NOMO-1 treated with DMSO at 0.1 percent for 48 hours (cell line): ENCODE results near the gene EPHA2.

Source experiments
- DNase-seq: peaks from one replicate; lab custom pipeline; 2025; ENCODE audit not compliant: unreplicated experiment; lab: John Stamatoyannopoulos, UW

The EPHA2 gene

DNA sequence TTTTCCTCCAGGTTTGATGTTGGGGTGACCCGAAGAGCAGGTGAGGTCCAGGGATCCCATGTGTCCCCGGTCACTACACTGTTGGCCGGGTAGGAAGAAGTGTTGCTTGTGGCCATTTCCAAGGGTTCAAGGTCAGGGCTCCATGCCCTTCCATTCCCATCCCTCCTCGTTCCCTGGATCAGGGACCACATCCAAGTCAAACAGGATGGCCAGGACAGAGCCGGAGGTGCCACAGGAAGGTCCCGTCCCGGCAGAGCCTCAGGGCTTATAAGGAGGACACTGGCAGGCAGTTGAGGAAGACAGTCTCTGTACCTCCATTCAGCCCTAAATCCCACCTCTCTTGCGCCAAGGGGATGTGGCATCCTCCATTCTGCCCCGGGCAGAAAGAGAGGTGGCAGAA lies 60.4 kb downstream of the EPHA2 start:
- no peak for DNase-seq

DNA sequence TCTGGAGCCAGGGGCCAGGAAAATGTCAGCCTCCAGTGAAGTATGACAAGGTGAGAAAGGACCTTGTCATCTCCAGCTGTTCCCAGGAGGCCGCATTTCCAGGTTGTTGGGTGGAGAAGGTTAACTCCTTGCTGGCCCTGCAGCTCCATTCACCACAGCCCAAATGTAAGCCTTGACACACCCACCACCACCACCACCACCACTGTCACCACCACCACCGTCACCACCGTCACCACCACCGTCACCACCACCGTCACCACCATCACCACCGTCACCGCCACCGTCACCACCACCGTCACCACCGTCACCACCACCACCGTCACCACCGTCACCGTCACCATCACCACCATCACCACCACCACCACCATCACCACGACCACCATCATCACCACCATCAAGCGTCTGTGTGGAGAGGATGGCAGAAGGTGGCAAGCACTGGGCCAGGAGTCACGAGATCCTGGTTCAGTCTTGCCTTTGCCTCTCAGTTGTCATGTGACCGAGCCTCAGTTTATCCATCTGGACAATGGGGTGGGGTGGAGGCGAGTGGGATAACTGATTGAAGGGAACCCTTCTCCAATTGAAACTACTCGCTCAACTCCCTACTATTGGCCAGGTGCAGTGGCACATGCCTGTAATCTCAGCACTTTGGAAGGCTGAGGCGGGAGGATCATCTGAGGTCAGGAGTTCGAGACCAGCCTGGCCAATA lies 61.3 kb downstream of the EPHA2 start:
- no peak for DNase-seq

DNA sequence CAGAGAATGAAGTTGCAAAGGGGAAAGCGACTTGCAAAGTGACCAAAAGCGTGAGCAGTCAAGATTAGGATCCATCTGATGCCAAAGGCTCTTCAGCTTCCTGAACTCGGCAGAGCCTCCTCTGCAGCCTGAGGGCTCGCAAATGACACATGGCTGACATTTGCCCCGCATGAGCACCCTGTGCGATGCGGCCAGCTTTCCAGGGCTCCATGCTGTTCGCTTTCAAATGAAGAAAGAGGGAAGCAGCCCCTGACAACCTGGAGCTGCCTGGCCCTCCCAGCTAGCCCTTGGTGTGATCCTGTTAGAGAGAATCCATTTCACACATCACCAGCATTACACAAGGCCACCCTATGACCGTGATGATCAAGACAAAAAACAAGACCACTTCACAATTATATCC lies 62.3 kb downstream of the EPHA2 start:
- DNase-seq, result no peak

DNA sequence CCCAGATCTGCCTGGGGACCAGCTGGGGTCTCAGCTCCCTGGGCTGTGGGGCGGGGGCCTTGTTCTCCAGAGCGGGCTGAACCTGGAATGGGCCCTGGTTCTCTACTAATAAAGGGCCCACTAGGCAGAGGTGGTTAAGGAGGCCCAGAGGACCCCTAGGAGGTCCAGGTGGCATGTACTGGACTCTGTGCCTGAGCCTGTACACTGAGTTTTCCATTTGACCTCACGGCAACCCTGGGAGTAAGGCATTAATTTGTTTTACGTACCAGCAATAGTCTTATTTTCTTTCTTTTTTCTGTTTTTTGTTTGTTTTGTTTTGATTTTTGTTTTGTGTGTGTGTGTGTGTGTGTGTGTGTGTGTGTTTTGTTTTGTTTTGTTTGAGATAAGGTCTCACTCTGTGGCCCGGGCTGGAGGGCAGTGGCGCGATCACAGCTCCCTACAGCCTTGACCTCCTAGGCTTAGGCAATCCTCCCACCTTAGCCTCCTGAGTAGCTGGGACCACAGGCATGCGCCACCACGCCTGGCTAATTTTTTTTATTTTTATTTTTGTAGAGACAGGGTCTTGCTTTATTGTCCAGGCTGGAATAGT lies 62.9 kb downstream of the EPHA2 start:
- DNase-seq, result no peak

DNA sequence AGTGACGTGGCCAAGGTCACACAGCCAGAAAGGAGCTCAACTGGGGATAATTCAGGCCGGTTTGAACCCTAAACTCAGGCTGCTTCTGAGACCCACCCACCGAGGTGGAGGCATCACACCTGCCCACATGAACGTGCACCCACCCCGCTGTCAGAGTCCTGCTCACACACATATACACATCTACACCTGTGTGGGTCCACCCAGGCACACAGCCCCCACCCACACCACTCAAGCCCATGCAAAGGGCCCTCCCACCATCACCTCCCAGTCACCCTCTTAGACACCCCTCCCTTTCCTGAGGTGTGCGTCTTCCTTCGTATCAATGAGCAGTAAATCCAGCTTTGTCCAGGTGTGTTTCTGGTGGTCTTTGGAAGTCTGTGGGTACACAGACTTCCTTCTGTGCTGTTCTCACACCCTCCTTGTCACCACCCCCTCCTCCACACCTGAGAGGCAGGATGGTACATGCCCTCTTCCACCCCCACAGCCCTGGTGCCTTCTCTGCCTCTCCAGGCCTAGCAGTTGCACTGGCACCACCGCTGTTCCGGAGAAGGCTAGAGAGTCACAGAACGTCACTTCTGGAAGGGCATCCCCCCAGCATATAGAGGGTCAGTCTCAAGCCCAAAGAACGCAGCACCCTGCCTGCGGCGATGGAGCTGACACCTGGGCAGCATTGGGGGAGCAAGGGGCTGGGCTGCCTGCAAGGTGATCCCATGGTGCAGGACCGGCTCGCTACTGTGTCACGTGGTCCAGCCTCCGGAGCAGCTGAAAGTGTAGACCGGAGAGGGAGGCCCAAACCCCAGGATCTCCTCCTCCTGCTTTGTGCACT lies 63.6 kb downstream of the EPHA2 start:
- no peak for DNase-seq

DNA sequence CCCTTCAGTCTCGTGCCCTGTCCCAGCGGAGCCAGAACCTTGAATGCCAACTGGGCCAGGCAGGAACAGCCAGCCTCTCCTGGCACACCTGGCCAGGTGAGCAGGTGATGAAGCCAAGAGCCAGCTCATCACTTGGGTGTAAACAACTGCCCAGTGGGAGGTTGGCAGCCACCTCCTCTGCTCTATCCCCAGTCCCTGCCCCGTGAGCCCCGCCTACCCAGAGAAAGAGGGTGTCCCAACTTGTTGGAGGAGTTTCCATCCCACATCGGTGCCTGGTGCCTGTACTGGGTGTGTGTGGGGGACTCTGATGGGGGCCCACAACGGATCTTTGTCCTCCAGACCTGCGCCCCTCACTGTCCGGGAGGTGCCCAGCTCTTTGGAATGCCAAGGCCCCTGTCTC lies 64.6 kb downstream of the EPHA2 start:
- DNase-seq, result no peak

DNA sequence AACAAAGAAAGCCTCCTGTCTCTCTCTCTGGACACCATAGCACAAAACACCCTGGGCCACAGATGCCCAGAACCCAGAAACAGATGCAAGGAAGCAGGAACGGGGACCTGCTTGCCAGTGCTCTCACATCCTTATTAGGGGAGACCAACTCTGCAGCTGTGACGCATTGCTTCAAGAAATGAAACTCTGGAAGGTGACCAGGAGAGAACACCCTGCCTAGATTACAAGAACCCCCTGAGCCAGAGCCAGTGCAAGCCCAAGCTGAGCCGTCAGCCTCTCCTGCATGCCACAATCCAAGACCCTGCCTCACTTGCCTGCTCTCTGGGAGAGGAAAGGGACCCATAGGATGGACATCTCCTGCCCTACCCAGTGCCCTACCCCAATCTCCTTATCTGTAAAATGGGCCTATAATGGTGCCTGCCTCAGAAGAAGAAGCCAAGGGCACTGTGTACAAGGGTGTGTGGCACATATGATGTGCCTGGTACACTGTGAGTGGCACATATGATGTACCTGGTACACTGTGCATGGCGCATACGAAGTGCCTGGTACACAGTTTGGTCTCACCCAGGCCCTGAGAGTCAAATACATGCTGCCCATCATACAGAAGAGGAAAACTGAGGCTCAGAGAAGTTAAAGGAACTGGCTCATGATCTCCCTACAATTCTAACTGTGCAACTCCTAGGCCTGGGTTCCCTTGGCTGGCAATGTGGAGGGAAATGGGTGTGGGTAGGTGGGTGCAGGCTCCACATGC lies 65.6 kb downstream of the EPHA2 start:
- no peak for DNase-seq

DNA sequence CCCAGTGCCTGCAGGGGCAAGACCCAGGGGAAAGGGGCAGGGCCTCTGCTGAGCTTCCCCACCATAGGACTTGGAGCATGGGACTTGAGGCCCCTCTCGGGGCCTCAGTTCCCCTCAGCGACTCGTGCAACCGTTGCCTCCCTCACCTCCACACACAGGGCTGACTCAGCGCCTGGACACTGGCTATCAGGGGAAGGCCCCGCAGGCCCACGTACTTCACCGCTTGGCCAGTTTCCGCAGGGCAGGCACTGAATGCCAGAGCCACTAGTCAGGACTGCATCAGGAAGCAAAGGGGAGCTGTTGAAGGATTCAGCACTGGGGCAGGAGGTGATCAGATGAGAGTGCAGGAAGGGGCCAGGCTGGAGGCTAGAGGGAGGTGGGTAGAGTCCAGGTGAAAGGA lies 66.9 kb downstream of the EPHA2 start:
- DNase-seq, result no peak

DNA sequence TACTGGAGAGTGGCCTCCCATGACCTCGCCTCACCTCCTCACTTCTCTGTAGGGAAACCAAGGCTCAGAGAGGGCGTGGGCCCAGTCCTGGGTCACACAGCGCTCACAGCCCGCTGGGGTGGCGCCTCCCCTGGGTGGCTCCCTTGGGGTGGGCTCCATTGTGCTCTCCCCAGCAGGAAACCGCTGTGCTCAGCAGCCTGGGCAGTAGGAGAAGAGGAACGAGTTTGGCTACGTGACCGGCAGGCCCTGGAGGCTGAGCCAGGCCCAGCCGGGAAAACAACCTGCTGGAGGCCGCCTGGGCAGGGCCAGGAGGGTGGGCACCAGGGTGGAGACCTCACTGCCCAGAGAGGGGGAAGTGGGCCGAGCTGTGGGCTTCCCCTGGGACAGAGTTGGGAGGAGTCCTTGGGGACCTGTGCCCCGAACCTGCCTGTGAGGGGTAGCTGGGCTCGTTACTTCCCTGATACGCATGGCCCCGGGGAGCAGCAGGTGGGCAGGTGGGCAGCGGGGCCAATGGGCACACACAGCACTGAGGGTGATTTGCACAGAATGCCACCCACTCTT lies 67.4 kb downstream of the EPHA2 start:
- DNase-seq, result no peak

DNA sequence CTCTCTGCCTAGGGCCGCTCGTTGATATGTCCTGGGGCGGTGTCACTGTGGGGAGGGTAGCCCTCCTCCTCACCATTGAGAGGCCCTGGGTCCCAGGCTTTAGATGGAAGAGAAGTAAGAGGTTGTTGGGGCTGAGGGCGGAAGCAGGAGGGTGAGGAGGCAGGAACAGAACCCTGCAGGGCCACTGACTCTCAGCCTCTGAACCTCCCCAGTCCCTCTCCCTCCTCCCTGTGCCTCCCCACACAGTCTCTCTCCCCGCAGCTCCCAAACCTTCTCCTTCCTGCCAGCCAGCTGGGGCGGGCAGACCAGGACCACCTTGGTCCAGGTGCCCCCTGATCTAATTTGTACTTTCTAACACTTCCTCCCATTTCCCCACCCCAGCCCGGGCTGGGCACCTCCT lies 68.1 kb downstream of the EPHA2 start:
- no peak for DNase-seq

DNA sequence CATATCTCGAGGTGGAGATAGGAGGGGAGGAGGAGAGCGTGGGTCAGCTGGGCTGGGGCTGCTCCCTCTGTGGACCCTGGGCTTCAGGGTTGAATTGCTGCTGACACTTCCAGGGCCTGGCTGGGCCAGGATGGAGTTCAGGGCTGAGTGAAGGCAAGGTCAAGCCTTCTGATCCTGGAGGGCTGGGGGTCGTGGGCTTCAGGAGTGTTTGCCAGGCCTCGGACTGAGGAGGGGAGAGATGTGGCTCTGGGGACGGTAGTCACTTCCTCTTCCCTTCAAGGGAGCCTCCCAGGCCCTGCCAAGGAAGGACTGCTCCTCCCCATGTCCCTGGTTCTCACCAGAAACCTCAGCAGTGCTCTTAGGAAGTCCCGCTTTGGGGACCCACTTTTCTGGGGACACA lies 70.3 kb downstream of the EPHA2 start:
- no peak for DNase-seq

DNA sequence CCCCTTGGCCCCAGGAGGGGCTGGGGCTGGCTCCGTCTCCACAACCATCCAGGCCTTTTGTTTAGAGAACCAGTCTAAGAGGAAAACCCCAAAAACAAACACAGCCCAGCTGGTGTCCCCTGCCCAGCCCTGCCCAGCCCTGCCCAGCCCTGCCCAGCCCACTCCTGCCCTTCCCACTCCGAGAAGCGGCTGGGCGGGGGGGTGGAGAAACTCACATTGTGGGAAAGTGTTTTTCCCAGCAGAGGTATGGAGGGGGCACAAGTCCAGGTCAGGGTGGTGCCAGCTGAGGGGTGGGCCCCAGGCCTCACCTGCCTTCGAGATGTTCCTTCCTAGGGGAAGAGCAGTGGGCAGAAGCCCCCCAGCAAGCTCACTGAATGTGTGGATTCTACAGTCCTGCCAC lies 72.4 kb downstream of the EPHA2 start:
- DNase-seq, result no peak

DNA sequence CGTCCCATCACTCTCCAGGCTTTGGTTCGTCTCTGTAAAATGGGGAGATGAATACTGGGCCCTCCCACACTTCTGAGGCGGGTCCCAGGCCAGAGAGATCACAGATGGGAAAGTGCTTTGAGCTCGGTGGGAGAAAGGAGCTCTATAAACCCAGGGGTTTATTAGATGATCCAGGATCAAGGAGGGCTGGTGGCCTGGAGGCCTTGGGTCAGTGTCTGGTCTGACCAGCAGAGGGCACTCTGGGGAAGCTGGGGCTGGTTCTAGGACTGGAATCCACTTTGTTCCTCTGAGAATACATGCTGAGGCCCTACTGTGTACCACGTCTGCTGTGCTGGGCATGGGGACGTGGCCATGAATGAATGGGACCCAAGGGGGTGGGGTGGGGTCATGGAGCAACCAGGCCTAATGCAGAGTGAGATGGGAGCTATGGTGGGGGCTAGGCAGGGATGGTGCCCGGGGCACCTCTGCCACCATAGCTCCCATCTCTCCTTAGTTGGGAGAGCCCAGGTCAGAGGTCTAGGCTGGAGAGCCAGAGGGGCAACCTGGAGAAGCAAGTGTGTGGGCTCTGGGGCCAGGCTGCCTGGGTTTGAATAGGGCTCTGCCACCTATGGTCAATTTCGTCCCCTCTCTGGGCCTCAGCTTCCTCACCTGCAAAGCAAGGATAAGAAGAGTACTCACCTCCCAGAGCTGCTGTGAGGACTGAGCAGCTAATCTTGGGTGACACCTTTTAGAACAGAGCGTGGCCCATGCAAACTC lies 73.4 kb downstream of the EPHA2 start:
- peak; percentile 30 for DNase-seq

DNA sequence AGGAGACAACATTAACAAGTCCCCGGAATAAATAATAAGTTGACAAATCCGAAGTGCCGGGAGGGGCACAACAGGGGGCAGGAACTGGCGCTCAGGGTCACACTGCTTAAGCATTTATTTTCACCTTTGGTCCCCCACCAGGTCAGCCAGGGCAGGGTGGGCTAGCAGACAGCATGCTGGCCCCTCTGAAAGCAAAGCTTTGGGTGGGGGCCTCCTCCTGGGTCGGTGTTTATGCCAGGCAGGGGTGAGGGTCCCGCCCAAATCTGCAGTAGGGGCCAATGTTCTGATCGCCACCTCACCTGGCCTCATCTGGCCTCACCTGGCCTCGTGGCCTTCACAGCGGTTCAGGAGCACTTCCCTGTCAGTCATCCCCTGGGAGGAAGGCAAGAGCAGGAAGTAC lies 74.2 kb downstream of the EPHA2 start:
- DNase-seq, result no peak

DNA sequence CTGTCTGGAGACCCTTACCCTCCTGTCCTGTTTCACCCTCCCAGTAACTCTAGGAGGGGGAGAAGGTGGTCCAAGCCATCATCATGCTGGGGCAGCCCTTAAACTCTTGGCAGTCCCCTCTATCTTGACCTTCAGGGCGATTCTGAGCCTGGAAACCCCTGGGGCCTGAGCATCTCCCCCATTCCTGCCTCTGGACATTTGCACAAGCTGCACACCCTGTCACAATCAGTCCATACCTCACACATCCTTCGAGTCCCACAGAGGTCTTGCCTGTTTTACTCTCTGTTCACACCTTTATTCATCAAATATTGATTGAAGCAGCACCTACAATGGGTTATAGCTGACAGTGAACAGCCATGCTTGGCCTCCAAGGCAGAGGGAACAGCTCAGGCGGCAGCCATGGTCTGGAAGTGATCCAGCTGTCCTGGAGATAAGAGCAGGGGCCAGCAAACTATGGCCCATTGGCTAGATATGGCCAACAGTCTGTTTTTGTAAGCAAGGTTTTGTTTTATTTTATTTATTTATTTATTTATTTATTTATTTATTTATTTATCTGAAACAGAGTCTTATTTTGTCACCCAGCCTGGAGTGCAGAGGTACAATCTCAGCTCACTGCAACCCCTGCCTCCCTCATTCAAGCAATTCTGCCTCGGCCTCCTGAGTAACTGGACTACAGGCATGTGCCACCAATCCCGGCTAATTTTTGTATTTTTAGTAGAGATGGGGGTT lies 75.3 kb downstream of the EPHA2 start:
- no peak for DNase-seq

DNA sequence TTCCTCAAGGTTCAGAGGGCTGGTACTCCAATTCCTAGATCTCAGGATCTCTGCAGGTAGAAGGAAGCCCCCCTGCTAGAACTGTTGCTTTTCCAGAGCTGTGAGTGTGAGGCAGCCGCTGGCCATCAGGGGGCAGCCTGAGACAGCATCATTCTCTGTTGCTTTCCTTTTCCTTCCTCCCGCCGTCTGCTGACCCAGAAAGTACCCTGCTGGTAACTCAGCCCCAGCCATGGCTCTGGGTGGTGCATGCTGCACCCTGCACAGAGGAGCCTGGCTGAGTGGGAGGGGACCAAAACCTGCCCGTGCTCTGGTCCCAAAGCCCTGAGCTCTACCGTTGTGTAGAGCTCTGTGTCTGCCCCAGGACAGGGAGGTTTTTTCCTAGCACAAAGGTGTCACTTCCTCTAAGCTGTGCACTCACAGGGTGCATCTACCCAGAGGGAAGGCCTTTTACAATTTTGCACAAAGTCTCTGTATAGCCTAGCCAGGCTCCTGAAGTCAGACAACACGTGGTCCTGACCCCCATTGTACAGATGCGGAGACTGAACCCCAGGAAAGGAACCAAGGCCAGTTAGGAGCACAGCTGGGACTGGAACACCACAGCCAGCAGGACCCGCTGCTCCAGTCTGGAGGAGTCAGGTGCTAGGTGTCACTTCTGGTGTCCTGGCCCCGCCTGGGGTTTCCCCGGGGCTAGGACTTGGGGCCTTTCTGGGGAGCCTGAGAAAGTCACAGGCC lies 76.8 kb downstream of the EPHA2 start:
- DNase-seq, result peak; percentile 68

DNA sequence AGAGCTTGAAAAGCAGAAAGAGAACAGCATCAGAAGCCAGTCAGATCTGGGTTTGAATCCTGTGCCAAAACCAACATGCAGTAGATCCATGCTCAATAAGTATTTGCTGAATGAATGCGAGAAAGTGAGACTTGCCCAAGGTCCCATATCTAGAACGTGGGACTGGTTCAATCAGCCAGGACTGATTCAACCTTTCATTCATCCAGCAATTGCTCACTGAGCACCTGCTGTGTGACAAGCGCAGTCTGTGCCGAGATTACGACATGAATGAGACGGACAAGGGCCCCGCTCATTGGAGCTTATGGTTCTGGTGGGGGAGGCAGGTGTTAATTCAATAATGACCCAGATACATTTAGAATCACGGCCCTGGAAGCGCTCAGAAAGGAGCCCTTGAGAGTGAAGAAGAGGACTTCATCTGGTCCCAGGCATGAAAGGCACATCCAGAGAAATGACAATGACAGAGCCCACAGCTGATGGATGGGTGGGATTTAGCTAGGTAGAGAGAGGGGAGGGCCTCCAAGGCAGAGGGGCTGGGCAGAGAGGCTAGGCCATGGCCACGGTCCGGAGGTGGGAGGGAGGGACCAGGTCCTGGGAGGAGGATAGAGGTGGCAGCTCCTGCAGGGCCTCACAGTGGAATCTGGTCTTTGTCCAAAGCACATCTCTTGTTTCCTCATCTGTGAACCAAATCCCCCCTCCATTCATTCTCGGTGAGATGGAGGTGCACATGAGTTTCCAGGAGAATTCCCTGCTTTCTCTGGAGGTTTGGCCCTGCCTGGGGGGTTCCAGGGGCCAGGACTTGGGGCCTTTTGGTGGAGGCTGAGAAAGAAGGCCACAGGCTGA lies 78.2 kb downstream of the EPHA2 start:
- DNase-seq, result no peak

DNA sequence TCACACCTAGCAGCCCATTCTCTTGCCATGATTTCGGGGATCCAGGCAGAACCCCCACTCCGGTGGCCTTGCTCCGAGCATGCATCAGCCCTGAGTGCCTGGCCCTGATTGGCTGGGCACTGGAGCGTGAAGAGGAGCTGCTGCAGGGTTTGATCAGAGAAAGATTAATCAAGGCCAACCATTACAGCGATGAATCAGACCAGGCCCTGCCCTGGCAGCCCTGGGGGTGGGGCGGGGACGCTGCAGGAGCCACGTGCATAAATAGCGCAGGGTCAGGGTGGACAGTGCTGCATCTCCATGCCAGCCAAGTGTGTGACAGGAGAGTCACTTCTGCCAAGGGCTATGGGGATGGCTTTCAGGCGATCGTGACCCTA lies 79.0 kb downstream of the EPHA2 start:
- DNase-seq, result no peak
